HFF-Myc (cell line): ENCODE measurements around the gene CDC42EP4.

Experiments used
- DNase-seq: peaks from one replicate; pipeline ENCODE4 v3.0.0-alpha.2; 2011; ENCODE audit warnings: low read depth; ENCODE audit errors: extremely low read depth
- H3K4me3 ChIP-seq: replicated peaks from 2 replicates; pipeline ENCODE4 v1.5.1; 2011; ENCODE audit warnings: low read depth, mild to moderate bottlenecking, control low read depth, low read length
- TF ChIP-seq, protein P1 (sequence below): IDR thresholded peaks from 2 replicates; pipeline ENCODE4 v1.5.1; 2012; ENCODE audit warnings: mild to moderate bottlenecking, low read depth, low read length, control low read depth; ENCODE audit errors: missing control alignments

The CDC42EP4 gene

DNA sequence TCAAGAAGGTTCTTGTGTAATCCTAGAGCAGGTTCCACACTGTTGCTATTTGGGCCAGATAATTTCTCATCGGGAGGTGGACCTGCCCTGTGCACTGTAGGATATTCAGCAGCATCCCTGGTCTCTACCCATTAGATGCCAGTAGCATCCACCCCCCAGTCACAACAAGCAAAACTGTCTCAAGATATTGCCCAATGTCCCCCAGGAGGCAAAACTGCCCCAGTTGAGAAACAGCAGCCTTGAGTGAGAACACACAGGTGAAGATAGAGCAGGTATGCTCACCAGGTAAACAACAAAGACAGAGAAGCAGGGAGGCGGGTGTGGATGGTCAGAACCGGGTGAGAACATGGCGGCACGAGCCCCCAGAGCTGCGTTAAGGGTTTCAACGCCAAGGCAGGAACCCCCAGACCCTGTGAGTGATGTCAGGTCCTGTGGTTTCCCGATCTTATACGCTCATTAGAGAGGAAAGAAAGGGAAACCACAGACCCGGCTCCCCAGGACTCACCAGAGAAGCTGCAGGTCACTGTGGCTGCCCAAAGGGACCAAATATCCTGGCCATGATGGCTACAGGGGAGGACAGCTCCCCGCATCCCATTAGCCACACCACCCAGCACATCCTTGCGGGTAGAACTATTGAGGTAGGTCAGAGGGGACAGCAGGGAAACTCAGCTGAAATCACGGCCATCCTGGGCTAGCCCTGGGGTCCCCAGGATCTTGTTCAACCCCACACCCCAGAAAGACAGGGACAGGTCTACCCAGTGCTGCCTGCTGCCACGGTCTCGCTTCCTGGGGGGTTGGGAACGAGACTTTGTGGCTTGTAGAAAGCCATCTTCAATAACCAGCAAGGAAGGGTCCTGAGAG, 21.2 kb downstream of the CDC42EP4 start:
- 0 out of 2 replicates have a peak overlapping the region, but pooled peaks have one; percentile 2 for H3K4me3 ChIP-seq
- DNase-seq = no peak
- TF ChIP-seq, protein P1, sequence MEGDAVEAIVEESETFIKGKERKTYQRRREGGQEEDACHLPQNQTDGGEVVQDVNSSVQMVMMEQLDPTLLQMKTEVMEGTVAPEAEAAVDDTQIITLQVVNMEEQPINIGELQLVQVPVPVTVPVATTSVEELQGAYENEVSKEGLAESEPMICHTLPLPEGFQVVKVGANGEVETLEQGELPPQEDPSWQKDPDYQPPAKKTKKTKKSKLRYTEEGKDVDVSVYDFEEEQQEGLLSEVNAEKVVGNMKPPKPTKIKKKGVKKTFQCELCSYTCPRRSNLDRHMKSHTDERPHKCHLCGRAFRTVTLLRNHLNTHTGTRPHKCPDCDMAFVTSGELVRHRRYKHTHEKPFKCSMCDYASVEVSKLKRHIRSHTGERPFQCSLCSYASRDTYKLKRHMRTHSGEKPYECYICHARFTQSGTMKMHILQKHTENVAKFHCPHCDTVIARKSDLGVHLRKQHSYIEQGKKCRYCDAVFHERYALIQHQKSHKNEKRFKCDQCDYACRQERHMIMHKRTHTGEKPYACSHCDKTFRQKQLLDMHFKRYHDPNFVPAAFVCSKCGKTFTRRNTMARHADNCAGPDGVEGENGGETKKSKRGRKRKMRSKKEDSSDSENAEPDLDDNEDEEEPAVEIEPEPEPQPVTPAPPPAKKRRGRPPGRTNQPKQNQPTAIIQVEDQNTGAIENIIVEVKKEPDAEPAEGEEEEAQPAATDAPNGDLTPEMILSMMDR = no peak

DNA sequence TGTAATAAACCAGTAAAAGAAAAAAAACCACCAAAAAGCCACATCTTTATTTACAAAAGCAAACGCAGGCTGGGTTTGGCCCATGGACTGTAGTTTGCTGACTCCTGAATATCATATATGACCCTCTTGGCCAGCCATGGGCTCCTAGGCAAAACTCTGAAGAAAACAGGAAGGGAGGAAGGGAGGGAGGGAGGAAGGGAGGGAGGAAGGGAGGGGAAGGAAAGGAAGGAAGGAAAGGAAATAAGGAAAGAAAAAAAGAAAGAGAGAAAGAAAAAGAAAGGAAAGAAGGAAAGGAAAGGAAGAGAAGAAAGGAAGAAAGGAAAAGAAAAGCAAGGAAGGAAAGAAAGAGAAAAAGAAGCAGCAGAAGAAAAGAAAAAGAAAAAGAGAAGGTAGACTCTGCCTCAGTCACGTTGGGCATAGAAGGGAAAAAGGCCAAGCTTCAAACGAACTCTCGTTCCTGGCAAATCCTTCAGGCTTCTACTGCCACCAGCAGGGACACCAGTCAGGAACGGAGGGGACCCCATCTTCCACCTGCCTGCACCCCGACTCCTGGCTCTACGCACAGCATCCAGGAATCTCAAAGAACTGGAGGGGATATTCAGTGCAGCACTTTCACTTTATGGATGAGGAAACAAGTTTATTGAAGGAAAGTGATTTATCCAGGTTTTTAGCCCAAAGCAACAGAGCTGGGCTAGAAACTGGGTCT, 22.1 kb downstream of the CDC42EP4 start:
- H3K4me3 ChIP-seq = no peak overlapping the region
- DNase-seq = no peak
- TF ChIP-seq, protein P1 = no peak

DNA sequence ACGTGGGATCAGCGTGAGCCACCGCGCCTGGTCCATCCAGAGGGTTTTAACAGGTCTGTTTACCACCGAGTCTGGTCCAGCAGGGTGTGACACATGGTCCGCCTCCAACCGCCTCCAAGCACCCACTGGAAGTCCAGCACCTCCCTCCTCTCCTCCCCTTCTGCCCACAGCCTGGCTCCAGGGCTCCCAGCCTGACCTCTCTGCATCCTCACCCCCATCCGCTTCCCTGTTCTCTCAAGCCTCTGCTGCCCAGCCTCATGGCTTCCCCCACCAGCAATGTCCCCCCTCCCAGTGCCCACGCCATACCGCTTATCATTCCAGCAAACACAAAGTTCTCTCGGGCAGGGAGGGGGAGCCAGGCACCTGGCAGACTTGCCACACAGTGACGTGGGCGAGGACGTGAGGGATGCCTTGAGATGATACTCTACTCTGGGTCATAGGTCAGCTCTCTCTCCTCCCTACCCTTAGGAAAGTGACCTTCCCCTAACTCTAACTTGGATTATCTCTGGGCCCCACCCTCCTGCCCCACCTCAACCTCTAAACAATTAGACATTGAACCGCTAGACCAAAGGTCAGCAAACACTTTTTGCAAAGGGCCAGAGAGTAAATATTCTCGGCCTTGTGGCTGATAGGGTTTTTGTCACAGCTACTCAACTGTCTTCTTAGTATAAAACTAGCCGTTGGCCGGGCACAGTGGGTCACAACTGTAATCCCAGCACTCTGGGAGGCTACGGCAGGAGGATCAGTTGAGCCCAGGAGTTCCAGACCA, 23.1 kb downstream of the CDC42EP4 start:
- DNase-seq = no peak
- no peak overlapping the region for H3K4me3 ChIP-seq
- TF ChIP-seq, protein P1 = no peak

DNA sequence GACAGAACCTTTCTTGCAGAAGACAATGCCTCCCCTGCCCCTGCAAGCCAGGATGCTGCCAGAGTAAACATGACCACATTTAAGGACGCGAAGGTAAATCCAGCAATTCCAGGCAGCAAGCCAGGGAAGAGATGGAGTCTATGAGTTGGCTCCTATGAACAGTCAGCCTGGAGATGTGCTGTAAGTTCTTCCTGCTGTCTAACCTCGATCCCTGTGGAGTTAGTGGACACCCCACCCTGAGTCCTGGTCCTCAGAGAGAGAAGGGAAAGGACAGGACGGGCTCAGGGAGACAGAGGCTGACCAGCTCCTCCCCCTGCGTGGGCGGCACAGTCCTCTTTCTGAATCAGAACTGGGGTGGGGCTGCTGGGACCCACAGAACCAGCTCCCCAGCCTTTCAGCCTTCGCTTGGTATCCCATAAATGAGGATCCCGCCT, 24.9 kb downstream of the CDC42EP4 start:
- H3K4me3 ChIP-seq = no peak overlapping the region
- TF ChIP-seq, protein P1 = no peak
- DNase-seq = no peak

DNA sequence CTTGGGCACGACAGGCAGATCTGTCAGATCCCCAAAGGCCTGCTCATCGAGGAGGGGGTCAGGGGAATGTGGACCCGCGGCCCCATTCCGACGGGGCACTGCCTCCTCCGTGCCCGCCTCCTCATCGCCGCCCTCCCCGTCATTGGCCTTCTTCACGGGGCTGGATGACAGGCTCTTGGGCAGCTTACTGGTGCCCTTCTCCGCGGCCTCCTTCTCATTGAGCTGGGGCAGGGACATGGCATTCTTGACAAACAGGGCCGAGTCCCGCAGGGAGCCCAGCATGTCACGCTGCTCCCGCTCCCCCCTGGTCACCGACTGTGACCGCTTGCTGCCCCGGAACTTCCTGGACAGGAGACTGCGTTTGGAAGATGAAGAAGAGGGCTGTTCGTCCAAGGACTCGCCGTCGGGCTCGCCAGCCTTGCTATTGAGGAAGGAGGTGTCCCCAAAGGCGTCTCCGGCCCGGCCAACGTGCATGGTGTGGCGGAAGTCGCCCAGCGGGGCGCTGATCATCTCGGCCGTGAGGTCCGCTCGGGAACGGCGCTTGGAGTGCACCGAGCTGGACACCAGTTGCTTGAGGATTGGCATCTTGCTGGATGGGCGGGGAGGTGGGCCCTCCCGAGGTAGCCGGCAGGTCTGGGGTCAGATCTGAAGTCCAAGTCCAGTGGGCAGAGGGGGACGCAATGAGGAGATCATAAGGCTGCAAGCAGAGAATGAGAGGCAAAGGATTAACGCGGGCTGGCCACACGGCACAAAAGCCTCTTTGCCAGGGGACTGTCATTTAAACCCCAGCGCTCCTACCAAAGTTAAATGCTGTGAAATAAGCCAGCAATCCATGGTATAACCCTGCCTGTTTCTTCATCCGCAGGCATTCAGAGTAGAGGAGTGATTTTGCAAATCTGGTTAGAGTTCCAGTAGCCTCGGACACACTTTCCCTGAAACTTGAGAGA, 25.6 kb downstream of the CDC42EP4 start:
- H3K4me3 ChIP-seq = no peak overlapping the region
- TF ChIP-seq, protein P1 = no peak
- DNase-seq = no peak

DNA sequence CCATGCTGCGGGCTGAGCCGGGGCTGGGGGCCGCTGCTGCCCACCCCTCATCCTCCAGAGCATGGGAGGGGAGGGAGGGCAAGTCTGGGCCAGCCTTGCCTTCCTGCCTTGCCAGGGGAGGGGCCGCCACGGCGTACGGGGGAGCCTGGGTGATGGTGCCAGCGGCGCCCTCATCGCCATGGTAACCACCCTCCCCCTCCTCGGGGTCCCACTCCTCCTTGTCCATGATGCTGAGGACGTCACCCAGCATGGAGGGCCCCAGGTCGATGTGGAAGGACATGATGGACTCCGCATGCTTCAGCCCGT, 26.2 kb downstream of the CDC42EP4 start:
- no peak for DNase-seq
- TF ChIP-seq, protein P1 = no peak
- H3K4me3 ChIP-seq = no peak overlapping the region
